Spinal cord (tissue), 10 donors: ENCODE data around the gene MAML3. TPM values are rescaled to one million over a fixed set of nuclear protein-coding genes. Genes with fewer than 3 reads are reported as not detected.

Experiments used
- DNase-seq, 6 donors: peaks; one replicate each; pipeline versions ENCODE4 v3.0.0 to v3.0.0-alpha.2; 2013 to 2015; ENCODE audit warnings: low spot score in 6 of 6, low read depth in 4 of 6
- H3K27ac ChIP-seq: one replicate; pipeline ENCODE4 v1.5.1; 2013; ENCODE audit warnings: low read depth, low read length, control low read depth
- H3K27me3 ChIP-seq: one replicate; pipeline ENCODE4 v1.6.1; 2013; ENCODE audit warnings: low read length; ENCODE audit not compliant: control insufficient read depth, insufficient read depth
- H3K36me3 ChIP-seq: one replicate; pipeline ENCODE4 v1.6.1; 2013; ENCODE audit warnings: low read length; ENCODE audit not compliant: control insufficient read depth, insufficient read depth
- H3K4me1 ChIP-seq: one replicate; pipeline ENCODE4 v1.6.1; 2013; ENCODE audit warnings: low read length; ENCODE audit not compliant: control insufficient read depth, insufficient read depth
- H3K4me3 ChIP-seq: one replicate; pipeline ENCODE4 v1.5.1; 2013; ENCODE audit warnings: low read depth, low read length, control low read depth
- H3K9me3 ChIP-seq: one replicate; pipeline ENCODE4 v1.6.1; 2013; ENCODE audit warnings: low read length; ENCODE audit not compliant: control insufficient read depth, insufficient read depth
- WGBS: methylation state at CpG from one replicate; pipeline ENCODE4 v1.1.5; 2013; ENCODE audit warnings: missing lambda C conversion rate; ENCODE audit not compliant: insufficient coverage; 5-methylcytosine and 5-hydroxymethylcytosine counted together
- polyA plus RNA-seq, 2 donors: library from polyadenylated mRNA; unstranded; fragments of 120-200 nt; gene quantifications; one replicate each; pipeline ENCODE4 v1.2.1, GENCODE V29; 2013; ENCODE audit not compliant: insufficient read length in 2 of 2
- total RNA-seq, 2 donors: library from RNA; depleted of rRNA in 1 of 2; stranded (reverse); fragments of 120-200 nt in 1 of 2; fragments of >200 nt in 1 of 2; gene quantifications; one replicate each; pipeline versions ENCODE4 v1.2.3 to v1.2.4, GENCODE V29; 2013 to 2014
- donor health status: healthy.

Gene MAML3
- total and polyA plus RNA-seq, 4 donors = 6.0 to 11.0 (median 8.2) TPM

DNA sequence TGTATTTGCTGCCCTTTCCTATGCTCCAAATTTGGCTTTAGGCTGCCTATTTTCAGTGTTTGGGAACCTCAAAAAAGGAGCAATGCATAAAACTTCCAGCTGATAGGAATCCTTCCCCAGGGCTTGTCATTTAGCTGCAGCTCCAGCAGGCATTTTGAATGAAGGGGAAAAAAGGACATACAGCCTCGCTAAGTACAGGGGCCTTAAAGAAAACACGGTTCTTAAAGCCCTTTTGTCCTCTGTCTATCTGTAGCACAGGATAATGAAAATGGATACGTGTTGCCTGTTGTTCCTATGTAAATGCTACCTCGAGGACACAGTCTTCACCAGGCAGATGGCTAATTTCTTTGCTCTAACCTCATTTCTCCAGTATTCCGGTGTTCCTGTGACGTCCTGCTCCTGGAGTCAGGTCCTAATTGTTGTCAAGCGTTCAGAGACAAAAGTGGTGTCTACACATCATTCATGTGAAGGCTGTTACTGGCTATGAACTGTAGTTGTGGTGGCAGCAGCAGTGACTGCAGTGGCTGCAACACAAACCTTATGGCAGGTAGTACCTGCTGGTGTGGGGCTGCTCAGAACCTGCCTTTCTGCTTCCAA lies 371.0 kb downstream of the MAML3 start:
- no peak overlapping the region for H3K4me3 ChIP-seq
- WGBS = 25% methylated on average over 3 of the region's 7 CpGs

GRCh38 chr4:139781066-139781465 lies 372.9 kb downstream of the MAML3 start:
- Histone ChIP-seq H3K9me3 (no peaks in the 10 kb centered on the region), H3K4me1 (peaks cover 28% of the 10 kb centered on the region), H3K4me3 (no peak overlapping the region), H3K36me3 (no peaks in the 10 kb centered on the region), H3K27me3 (peaks cover 21% of the 10 kb centered on the region), H3K27ac (no peak overlapping the region)
- no peak for DNase-seq
- WGBS = no CpG with 5 or more reads among the region's 3 CpGs

More for the DNA sequence above, 371.0 kb downstream of the MAML3 start:
- Histone ChIP-seq H3K9me3 (no peaks in the 10 kb centered on the region), H3K27me3 (peaks cover 21% of the 10 kb centered on the region), H3K4me1 (peaks cover 34% of the 10 kb centered on the region), H3K27ac (peak overlapping the region; percentile 88), H3K36me3 (no peaks in the 10 kb centered on the region)
- peak in 1 of 6 donors; percentile 81 for DNase-seq

DNA sequence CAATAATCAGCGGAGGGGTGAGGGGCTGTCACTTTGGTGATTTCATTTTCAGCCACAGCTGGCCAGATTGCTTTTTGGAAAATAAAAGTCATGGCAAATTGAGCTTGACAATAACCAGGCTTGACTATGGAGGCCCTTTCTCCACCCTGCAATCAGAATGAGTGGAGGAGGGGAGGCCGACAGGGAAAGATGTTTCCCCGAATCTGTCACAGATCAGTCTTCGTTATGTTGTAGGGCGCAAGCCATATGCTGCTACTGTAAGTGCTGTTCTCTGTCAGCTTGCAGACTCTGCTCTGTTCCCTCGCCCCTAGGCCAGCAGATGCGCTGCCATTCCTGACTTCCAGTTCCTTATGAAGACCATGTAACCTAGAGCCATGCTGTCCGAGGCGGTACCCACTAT lies 374.3 kb downstream of the MAML3 start:
- H3K4me1 ChIP-seq = peaks cover 19% of the 10 kb centered on the region
- H3K27ac ChIP-seq = no peak overlapping the region
- H3K4me3 ChIP-seq = no peak overlapping the region
- H3K27me3 ChIP-seq = peaks cover 25% of the 10 kb centered on the region
- H3K9me3 ChIP-seq = no peaks in the 10 kb centered on the region
- DNase-seq = peak in 2 of 6 donors; percentile 41 to 54
- WGBS = 84% methylated on average over 4 of the region's 9 CpGs
- no peaks in the 10 kb centered on the region for H3K36me3 ChIP-seq

- peaks cover 21% of the 10 kb centered on the region for H3K27me3 ChIP-seq
- H3K27ac ChIP-seq = no peak overlapping the region
- no peaks in the 10 kb centered on the region for H3K9me3 ChIP-seq
- no peaks in the 10 kb centered on the region for H3K36me3 ChIP-seq
- DNase-seq = no peak
- peaks cover 3% of the 10 kb centered on the region for H3K4me1 ChIP-seq
- 97% methylated on average over 3 of the region's 3 CpGs for WGBS
- no peak overlapping the region for H3K4me3 ChIP-seq
These were observed 376.2 kb downstream of the MAML3 start for GRCh38 chr4:139777757-139778156.

DNA sequence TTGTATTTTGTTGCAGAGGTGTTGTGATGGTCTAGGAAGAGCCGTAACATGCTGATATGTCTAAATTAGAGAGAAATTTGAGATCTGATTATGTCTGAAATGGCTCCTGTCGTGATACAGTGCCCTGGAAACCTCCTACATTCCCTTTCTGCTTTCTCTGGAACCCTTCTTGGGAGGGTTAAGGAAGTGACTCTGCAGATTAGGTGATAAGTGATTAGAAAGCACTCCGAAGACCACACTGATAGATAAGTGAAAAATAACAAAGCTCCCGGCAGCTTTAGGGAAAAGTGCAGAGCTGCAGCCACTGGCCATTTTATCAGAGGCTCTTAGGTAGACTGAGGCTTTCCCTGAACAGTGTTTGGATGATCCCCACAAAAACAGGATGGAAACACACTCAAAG lies 377.7 kb downstream of the MAML3 start:
- DNase-seq = no peak
- no peaks in the 10 kb centered on the region for H3K36me3 ChIP-seq
- no peak overlapping the region for H3K27ac ChIP-seq
- H3K27me3 ChIP-seq = peaks cover 12% of the 10 kb centered on the region
- no peaks in the 10 kb centered on the region for H3K9me3 ChIP-seq
- no peak overlapping the region for H3K4me3 ChIP-seq
- 73% methylated on average over 1 of the region's 4 CpGs for WGBS
- no peaks in the 10 kb centered on the region for H3K4me1 ChIP-seq

DNA sequence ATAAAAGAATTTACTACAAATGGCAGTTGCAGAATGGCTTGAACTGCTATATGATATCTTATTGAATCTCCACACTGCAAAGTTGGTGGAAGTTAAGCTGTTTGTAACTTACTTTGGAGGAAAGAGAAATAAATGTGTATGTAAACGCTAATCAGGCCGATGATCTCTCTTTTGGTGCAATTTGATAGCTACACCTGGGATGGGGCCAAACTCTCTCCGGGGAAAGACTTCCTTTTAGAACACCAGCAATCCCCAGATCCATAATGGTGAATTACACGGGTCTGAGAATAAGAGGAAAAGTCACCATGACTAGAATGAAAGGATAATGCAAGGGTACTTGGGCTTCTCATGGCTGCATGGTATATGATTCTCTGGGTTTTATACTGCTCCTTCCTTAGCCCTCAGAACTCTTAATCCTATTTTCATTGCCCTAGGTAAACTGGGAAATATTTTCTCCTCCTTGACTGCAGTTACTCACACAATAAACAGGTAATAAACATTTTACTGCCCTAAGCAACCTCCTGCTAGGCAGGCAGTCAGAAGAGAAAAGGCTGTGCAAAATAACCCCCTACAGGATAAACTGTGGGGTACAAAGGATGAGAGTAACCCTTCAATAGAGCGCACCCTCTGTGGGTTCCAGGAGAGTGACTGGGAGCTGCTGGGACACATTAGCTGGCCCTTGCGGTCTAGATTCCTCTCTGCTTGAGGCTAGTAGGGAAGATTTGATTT lies 379.1 kb downstream of the MAML3 start:
- DNase-seq = peak in 1 of 6 donors; percentile 52
- H3K27me3 ChIP-seq = peaks cover 10% of the 10 kb centered on the region
- 75% methylated on average over 1 of the region's 6 CpGs for WGBS
- H3K27ac ChIP-seq = no peak overlapping the region
- no peak overlapping the region for H3K4me3 ChIP-seq
- H3K36me3 ChIP-seq = no peaks in the 10 kb centered on the region
- no peaks in the 10 kb centered on the region for H3K9me3 ChIP-seq
- no peaks in the 10 kb centered on the region for H3K4me1 ChIP-seq

- no peak overlapping the region for H3K27ac ChIP-seq
- peak in 1 of 6 donors; percentile 29 for DNase-seq
- no peaks in the 10 kb centered on the region for H3K4me1 ChIP-seq
- H3K27me3 ChIP-seq = peaks cover 4% of the 10 kb centered on the region
- no peaks in the 10 kb centered on the region for H3K36me3 ChIP-seq
- WGBS = 67% methylated on average over 3 of the region's 6 CpGs
- no peak overlapping the region for H3K4me3 ChIP-seq
- H3K9me3 ChIP-seq = no peaks in the 10 kb centered on the region
These were observed 380.2 kb downstream of the MAML3 start for GRCh38 chr4:139773560-139774318.

DNA sequence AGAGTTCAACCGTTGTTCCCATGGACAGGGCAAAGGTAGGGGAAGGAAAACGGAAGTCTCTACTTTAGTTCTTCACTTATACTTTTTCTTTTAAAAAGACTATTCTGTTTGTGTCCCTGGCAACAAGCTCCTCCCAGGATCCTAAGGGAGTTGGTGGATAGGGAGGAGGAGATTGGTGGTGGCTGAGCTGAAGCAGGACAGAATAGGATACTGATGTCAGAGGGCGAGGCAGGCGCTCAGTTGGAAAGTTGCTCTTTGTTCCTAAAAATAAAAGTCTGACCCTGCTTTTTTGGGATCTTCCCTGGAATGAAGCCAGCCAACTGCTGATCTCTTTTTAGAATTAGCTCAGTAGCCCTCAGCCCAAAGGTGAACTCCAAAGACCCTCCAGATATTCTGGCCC lies 383.6 kb downstream of the MAML3 start:
- Histone ChIP-seq H3K4me3 (no peak overlapping the region), H3K36me3 (no peaks in the 10 kb centered on the region), H3K27me3 (no peaks in the 10 kb centered on the region), H3K27ac (no peak overlapping the region), H3K4me1 (no peaks in the 10 kb centered on the region), H3K9me3 (no peaks in the 10 kb centered on the region)
- WGBS = 100% methylated on average over 2 of the region's 4 CpGs
- no peak for DNase-seq

DNA sequence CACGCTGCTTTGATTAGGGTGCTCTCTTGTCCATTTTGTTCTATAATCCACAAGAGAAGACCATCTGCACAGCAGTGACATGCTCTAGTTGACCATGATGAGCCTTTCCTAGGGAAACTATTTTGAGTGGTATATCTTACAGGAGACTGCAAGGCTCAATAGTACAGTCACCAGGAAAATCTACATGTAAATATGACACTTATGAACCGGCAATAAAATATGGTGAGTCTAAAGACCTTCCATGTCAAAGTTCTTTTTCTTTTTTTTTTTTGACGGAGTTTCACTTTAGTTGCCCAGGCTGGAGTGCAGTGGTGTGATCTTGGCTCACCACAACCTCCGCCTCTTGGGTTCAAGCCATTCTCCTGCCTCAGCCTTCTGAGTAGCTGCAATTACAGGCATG lies 384.6 kb downstream of the MAML3 start:
- H3K27me3 ChIP-seq = no peaks in the 10 kb centered on the region
- no peak for DNase-seq
- no peak overlapping the region for H3K4me3 ChIP-seq
- H3K4me1 ChIP-seq = peaks cover 5% of the 10 kb centered on the region
- no peak overlapping the region for H3K27ac ChIP-seq
- WGBS = 100% methylated on average over 1 of the region's 4 CpGs
- no peaks in the 10 kb centered on the region for H3K9me3 ChIP-seq
- H3K36me3 ChIP-seq = no peaks in the 10 kb centered on the region
